GM18867 (cell line): Measurements from ENCODE around the gene KPNA6.
"Not testable (repeated sequence)": the region's sequence is repeated elsewhere in the genome, so short reads cannot be mapped to it uniquely, and the experiment has no call there.

ENCODE experiments used
- ATAC-seq: cut with Tn5 transposase; IDR thresholded peaks from one replicate; pipeline ENCODE4 v1.9.1; 2021; ENCODE audit warnings: mild to moderate bottlenecking, moderate library complexity; ENCODE audit not compliant: unreplicated experiment

KPNA6 gene

GRCh38 chr1:32138965-32139364 is 31.1 kb downstream of the KPNA6 start:
- ATAC-seq: no peak

GRCh38 chr1:32142446-32143301 is 34.8 kb downstream of the KPNA6 start:
- ATAC-seq: no peak

- ATAC-seq: not testable (repeated sequence)
Measured at GRCh38 chr1:32143302-32143695, 35.4 kb downstream of the KPNA6 start.

- ATAC-seq: no peak
Measured at GRCh38 chr1:32144033-32144432, 36.2 kb downstream of the KPNA6 start.

- not testable (repeated sequence) for ATAC-seq
Measured at GRCh38 chr1:32147799-32148198, 39.9 kb downstream of the KPNA6 start.

GRCh38 chr1:32150847-32151246 is 43.0 kb downstream of the KPNA6 start:
- no peak for ATAC-seq

- no peak for ATAC-seq
Measured at GRCh38 chr1:32151319-32151787, 43.5 kb downstream of the KPNA6 start.

GRCh38 chr1:32159189-32159588 is 51.3 kb downstream of the KPNA6 start:
- ATAC-seq: no peak

- no peak for ATAC-seq
Measured at GRCh38 chr1:32163405-32163804, 55.5 kb downstream of the KPNA6 start.

GRCh38 chr1:32165633-32166032 is 57.8 kb downstream of the KPNA6 start:
- ATAC-seq: not testable (repeated sequence)

- ATAC-seq: no peak
Measured at GRCh38 chr1:32170991-32171390, 63.1 kb downstream of the KPNA6 start.

- no peak for ATAC-seq
Measured at GRCh38 chr1:32172621-32173245, 64.9 kb downstream of the KPNA6 start.

- no peak for ATAC-seq
Measured at GRCh38 chr1:32178380-32179192, 70.7 kb downstream of the KPNA6 start.

- ATAC-seq: no peak
Measured at GRCh38 chr1:32179193-32179442, 71.3 kb downstream of the KPNA6 start.

GRCh38 chr1:32179443-32180185 is 71.8 kb downstream of the KPNA6 start, which contains the start of gene TXLNA:
TSS of gene TXLNA (plus strand) at chr1:32179675. CDS start at chr1:32180346, 671 bp downstream.
- ATAC-seq: peak; percentile 86

GRCh38 chr1:32180186-32181060 is 72.6 kb downstream of the KPNA6 start:
- no peak for ATAC-seq

GRCh38 chr1:32181065-32181464 is 73.2 kb downstream of the KPNA6 start:
- no peak for ATAC-seq

GRCh38 chr1:32181563-32181962 is 73.7 kb downstream of the KPNA6 start:
- no peak for ATAC-seq

GRCh38 chr1:32182060-32182459 is 74.2 kb downstream of the KPNA6 start:
- ATAC-seq: no peak

GRCh38 chr1:32184650-32185049 is 76.8 kb downstream of the KPNA6 start:
- no peak for ATAC-seq
